Neuron (in vitro differentiated cells): Measurements from ENCODE around the gene CNNM3.
"Not testable (repeated sequence)": the region's sequence is repeated elsewhere in the genome, so short reads cannot be mapped to it uniquely, and the experiment has no call there.

Experiments used
- H2AFZ ChIP-seq: one replicate; pipeline ENCODE4 v1.6.1; 2013; ENCODE audit warnings: low read depth, mild to moderate bottlenecking, inconsistent platforms, low read length, moderate library complexity
- H3K27me3 ChIP-seq: one replicate; pipeline ENCODE4 v1.6.1; 2013; ENCODE audit warnings: low read length; ENCODE audit not compliant: insufficient read depth
- H3K36me3 ChIP-seq: one replicate; pipeline ENCODE4 v1.6.1; 2013; ENCODE audit warnings: low read length; ENCODE audit not compliant: insufficient read depth
- H3K4me1 ChIP-seq: one replicate; pipeline ENCODE4 v1.6.1; 2013; ENCODE audit warnings: low read length; ENCODE audit not compliant: insufficient read depth
- H3K4me3 ChIP-seq: 2 replicates; pipeline ENCODE4 v1.5.1; 2013; ENCODE audit warnings: mild to moderate bottlenecking, low read length, moderate library complexity
- H3K9me3 ChIP-seq: one replicate; pipeline ENCODE4 v1.6.1; 2013; ENCODE audit warnings: low read length

CNNM3 gene

GRCh38 chr2:96801786-96802595 lies 14.1 kb upstream of the CNNM3 start:
- Histone ChIP-seq H2AFZ (no peak overlapping the region), H3K4me1 (no peaks in the 10 kb centered on the region), H3K9me3 (no peaks in the 10 kb centered on the region), H3K27me3 (no peaks in the 10 kb centered on the region), H3K4me3 (no peak overlapping the region), H3K36me3 (peaks cover 7% of the 10 kb centered on the region)

- Histone ChIP-seq H3K4me3 (no peak overlapping the region), H3K4me1 (no peaks in the 10 kb centered on the region), H3K9me3 (no peaks in the 10 kb centered on the region), H2AFZ (no peak overlapping the region), H3K27me3 (no peaks in the 10 kb centered on the region), H3K36me3 (peaks cover 7% of the 10 kb centered on the region)
These were observed 13.3 kb upstream of the CNNM3 start for GRCh38 chr2:96802721-96803120.

GRCh38 chr2:96804986-96805385 lies 11.1 kb upstream of the CNNM3 start:
- Histone ChIP-seq H3K27me3 (no peaks in the 10 kb centered on the region), H3K9me3 (no peaks in the 10 kb centered on the region), H3K4me1 (no peaks in the 10 kb centered on the region), H3K4me3 (no peak overlapping the region), H3K36me3 (peaks cover 12% of the 10 kb centered on the region), H2AFZ (no peak overlapping the region)

- H2AFZ ChIP-seq, H3K4me1 ChIP-seq, H3K4me3 ChIP-seq, H3K9me3 ChIP-seq, H3K27me3 ChIP-seq: not testable (repeated sequence)
- H3K36me3 ChIP-seq: peaks cover 17% of the 10 kb centered on the region
These were observed 10.1 kb upstream of the CNNM3 start for GRCh38 chr2:96805946-96806345.

GRCh38 chr2:96806468-96807126 lies 9.5 kb upstream of the CNNM3 start:
- Histone ChIP-seq H3K4me1 (no peaks in the 10 kb centered on the region), H3K4me3 (no peak overlapping the region), H2AFZ (no peak overlapping the region), H3K27me3 (no peaks in the 10 kb centered on the region), H3K9me3 (no peaks in the 10 kb centered on the region), H3K36me3 (peaks cover 17% of the 10 kb centered on the region)

GRCh38 chr2:96807127-96807471 lies 9.0 kb upstream of the CNNM3 start:
- no peak overlapping the region for H3K4me3 ChIP-seq
- no peak overlapping the region for H2AFZ ChIP-seq
- no peaks in the 10 kb centered on the region for H3K9me3 ChIP-seq
- H3K36me3 ChIP-seq: peaks cover 12% of the 10 kb centered on the region
- H3K27me3 ChIP-seq: no peaks in the 10 kb centered on the region
- no peaks in the 10 kb centered on the region for H3K4me1 ChIP-seq

GRCh38 chr2:96808176-96808837 lies 7.8 kb upstream of the CNNM3 start:
- Histone ChIP-seq H3K4me1 (no peaks in the 10 kb centered on the region), H3K4me3 (no peak overlapping the region), H2AFZ (no peak overlapping the region), H3K36me3 (peaks cover 12% of the 10 kb centered on the region), H3K9me3 (no peaks in the 10 kb centered on the region), H3K27me3 (no peaks in the 10 kb centered on the region)

GRCh38 chr2:96809216-96809882 lies 6.7 kb upstream of the CNNM3 start:
- no peaks in the 10 kb centered on the region for H3K4me1 ChIP-seq
- H3K36me3 ChIP-seq: peaks cover 12% of the 10 kb centered on the region
- H2AFZ ChIP-seq: no peak overlapping the region
- no peaks in the 10 kb centered on the region for H3K27me3 ChIP-seq
- no peaks in the 10 kb centered on the region for H3K9me3 ChIP-seq
- no peak overlapping the region for H3K4me3 ChIP-seq

- Histone ChIP-seq H3K4me1 (peaks cover 4% of the 10 kb centered on the region), H2AFZ (no peak overlapping the region), H3K4me3 (no peak overlapping the region), H3K9me3 (no peaks in the 10 kb centered on the region), H3K27me3 (no peaks in the 10 kb centered on the region), H3K36me3 (peaks cover 12% of the 10 kb centered on the region)
These were observed 5.9 kb upstream of the CNNM3 start for GRCh38 chr2:96809951-96810782.

GRCh38 chr2:96810783-96811192 lies 5.3 kb upstream of the CNNM3 start:
- H3K27me3 ChIP-seq: no peaks in the 10 kb centered on the region
- no peak overlapping the region for H2AFZ ChIP-seq
- no peak overlapping the region for H3K4me3 ChIP-seq
- peaks cover 12% of the 10 kb centered on the region for H3K36me3 ChIP-seq
- H3K4me1 ChIP-seq: peaks cover 7% of the 10 kb centered on the region
- no peaks in the 10 kb centered on the region for H3K9me3 ChIP-seq

GRCh38 chr2:96811917-96812316 lies 4.2 kb upstream of the CNNM3 start:
- H3K27me3 ChIP-seq: no peaks in the 10 kb centered on the region
- H3K4me3 ChIP-seq: no peak overlapping the region
- peaks cover 12% of the 10 kb centered on the region for H3K36me3 ChIP-seq
- peaks cover 7% of the 10 kb centered on the region for H3K4me1 ChIP-seq
- no peaks in the 10 kb centered on the region for H3K9me3 ChIP-seq
- no peak overlapping the region for H2AFZ ChIP-seq

GRCh38 chr2:96813656-96814055 lies 2.4 kb upstream of the CNNM3 start:
- H3K9me3 ChIP-seq: no peaks in the 10 kb centered on the region
- no peaks in the 10 kb centered on the region for H3K27me3 ChIP-seq
- peaks cover 21% of the 10 kb centered on the region for H3K4me1 ChIP-seq
- H2AFZ ChIP-seq: no peak overlapping the region
- peaks cover 8% of the 10 kb centered on the region for H3K36me3 ChIP-seq
- no peak overlapping the region for H3K4me3 ChIP-seq
